Measurements from ENCODE around the gene PSME3IP1.
A peak's percentile ranks its signal among the peaks of the same experiment; 100 is the strongest.
"Not testable (repeated sequence)": the region's sequence is repeated elsewhere in the genome, so short reads cannot be mapped to it uniquely, and the experiment has no call there.

PSME3IP1 gene, protein sequence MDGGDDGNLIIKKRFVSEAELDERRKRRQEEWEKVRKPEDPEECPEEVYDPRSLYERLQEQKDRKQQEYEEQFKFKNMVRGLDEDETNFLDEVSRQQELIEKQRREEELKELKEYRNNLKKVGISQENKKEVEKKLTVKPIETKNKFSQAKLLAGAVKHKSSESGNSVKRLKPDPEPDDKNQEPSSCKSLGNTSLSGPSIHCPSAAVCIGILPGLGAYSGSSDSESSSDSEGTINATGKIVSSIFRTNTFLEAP

GRCh38 chr16:57185945-57186871, at the start of gene PSME3IP1, which contains the start of gene RSPRY1:
Gene PSME3IP1 (minus strand): TSS chr16:57186039. CDS start chr16:57173854, 12,185 bp downstream.
Gene RSPRY1 (plus strand): TSS chr16:57186329. CDS start chr16:57204659, 18,330 bp downstream.
- peak; percentile 99 for DNase-seq

GRCh38 chr16:57235128-57236021, 49.5 kb upstream of the PSME3IP1 start:
- DNase-seq = no peak

GRCh38 chr16:57234707-57235092, 48.9 kb upstream of the PSME3IP1 start:
- no peak for DNase-seq

GRCh38 chr16:57233944-57234706, 48.3 kb upstream of the PSME3IP1 start:
- no peak for DNase-seq

- no peak for DNase-seq
Observed at GRCh38 chr16:57231821-57232350, 46.0 kb upstream of the PSME3IP1 start.

GRCh38 chr16:57229079-57229478, 43.2 kb upstream of the PSME3IP1 start:
- no peak for DNase-seq

DNA sequence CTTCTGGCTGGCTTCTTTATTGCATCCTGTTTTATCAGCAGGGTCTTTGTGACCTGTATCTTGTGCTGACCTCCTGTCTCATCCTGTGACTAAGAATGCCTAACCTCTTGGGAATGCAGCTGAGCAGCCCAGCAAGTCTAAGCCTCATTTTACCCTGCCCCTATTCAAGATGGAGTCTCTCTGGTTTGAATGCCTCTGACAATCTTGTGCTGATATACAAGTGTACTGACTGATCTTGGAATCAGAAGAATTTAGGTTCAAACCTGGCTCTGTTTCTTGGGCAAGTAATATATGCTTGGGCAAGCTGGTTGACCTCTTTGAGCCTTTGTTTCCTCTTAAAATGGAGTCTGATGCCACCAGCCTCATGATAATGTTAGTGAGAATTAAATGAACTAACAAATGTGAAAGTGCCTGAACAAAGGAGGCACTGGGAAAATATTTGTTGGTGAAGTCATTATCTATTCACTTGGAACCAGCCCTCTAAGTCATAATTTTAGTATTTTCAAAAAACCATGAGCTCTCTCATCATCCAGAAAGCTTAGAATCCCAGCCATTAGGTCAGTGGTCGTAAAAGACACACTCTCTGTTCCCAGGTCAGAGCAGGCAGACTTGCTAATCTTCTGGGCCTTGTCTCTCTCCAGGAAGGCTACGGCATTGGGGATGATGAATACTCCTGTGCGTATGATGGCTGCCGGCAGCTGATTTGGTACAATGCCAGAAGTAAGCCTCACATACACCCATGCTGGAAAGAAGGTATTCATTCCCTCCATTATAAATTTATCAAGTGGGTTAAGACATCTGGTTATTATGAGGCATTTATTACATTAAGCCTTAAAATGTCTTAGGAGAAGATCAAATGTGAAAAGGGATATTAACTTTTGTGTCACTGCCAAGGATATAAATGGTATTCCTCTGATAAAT, 41.1 kb upstream of the PSME3IP1 start:
- DNase-seq = no peak

DNA sequence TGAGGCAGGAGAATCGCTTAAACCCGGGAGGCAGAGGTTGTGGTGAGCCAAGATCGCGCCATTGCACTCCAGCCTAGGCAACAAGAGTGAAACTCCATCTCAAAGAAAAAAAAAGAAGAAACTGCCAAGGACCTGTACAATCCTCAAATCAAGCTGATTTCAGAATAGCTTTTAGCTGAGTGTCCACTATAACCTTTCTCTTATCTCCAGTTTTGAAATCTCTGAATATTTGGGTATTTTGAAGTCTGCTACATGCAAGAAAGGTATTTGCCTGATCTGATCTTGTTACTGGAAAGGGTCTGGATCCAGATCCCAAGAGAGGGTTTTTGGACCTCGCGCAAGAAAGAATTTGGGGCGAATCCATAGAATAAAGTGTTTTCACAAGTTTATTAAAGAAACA, 40.1 kb upstream of the PSME3IP1 start:
- DNase-seq = no peak

- DNase-seq = no peak
Observed at GRCh38 chr16:57224651-57225335, 39.0 kb upstream of the PSME3IP1 start.

GRCh38 chr16:57223057-57223456, 37.2 kb upstream of the PSME3IP1 start:
- no peak for DNase-seq

- DNase-seq = no peak
Observed at GRCh38 chr16:57216968-57217367, 31.1 kb upstream of the PSME3IP1 start.

DNA sequence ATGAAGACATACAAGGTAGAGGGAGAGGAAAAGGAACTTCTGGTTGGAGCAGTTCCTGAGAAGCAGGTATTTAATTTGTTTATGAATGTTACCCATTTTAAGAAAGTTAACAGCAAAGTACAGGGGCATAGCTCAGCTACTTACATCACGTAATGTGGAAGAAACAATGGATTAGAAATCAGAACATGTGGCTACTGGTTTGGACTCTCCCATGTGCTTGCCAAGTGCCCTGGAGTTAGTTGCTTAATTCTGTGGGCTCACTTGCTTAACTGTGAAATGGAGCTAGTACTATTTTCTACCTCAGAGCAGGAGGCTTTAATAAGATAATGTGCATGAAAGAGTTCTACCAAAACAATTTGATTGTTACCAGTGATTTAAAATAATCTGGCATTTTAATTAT, 27.6 kb upstream of the PSME3IP1 start:
- no peak for DNase-seq

DNA sequence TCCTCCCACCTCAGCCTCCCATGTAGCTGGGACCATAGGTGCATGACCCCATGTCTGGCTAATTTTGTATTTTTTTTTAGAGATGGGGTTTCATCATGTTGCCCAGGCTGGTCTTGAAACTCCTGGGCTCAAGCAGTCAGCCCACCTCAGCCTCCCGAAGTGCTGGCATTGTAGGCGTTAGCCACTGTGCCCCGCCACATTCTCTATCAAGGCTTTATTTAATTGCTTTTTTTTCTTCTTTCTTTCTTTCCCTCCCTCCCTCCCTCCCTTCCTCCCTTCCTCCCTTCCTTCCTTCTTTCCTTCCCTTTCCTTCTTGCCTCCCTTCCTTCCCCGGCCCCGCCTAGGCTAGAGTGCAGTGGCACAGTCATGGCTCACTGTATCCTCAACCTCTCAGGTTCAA, 23.9 kb upstream of the PSME3IP1 start:
- no peak for DNase-seq

DNA sequence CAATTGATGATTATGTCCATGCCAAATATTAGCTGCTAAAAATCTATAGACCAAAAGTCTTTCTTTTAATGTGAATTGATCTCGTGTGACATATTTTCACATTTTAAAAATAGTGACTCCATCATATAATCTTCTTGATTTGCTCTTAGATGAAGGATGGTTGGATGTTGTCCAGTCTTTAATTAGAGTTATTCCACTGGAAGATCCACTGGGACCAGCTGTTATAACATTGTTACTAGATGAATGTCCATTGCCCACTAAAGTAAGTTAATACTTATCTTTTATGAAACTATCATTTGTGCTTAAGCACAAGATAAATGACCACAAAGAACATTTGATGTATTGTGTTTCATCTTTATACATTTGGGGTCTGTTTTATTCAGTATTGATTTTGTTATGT, 23.1 kb upstream of the PSME3IP1 start:
- DNase-seq = no peak

DNA sequence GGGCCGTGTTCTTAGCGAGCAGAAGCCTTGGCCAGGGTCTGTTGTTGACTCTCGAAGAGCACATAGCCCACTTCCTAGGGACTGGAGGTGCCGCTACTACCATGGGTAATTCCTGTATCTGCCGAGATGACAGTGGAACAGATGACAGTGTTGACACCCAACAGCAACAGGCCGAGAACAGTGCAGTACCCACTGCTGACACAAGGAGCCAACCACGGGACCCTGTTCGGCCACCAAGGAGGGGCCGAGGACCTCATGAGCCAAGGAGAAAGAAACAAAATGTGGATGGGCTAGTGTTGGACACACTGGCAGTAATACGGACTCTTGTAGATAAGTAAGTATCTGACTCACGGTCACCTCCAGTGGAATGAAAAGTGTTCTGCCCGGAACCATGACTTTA, 18.8 kb upstream of the PSME3IP1 start:
- DNase-seq = no peak

- DNase-seq = no peak
Observed at GRCh38 chr16:57203451-57203850, 17.6 kb upstream of the PSME3IP1 start.

DNA sequence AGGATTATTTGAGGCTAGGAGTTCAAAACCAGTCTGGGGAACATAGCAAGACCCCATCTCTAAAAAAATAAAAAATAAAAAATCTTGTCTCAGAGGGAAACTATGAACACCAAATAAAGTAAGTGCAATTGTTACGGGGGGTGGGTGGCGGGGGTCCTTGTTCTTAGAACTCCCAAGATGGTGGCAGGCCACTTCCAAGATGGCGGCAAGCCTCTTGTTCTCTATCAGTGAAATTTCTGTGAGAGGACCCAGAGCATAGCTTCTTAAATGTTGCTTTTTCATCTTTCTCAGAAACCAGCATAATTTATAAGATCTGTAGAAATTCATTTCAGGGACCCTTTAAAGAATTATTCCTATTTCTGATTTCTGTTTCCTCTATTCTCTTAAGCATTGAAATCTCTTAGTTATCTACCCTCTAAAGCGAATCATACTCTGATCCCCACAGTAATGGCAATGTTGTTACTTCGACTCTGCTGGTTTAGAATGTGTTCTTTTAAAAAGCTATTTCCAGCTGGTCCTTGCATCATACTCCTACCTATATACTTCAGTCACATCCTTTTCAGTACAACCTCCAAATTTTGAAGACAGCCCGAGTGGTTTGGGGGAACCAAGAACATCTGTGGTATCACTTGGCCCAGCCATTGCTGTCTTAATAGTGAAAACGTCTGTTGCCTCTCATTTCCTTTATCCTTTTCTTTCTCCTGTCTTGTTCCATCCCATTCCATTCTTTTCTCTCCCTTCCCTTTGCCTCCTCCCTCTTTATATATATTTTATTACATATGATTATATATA, 16.5 kb upstream of the PSME3IP1 start:
- DNase-seq = no peak

- not testable (repeated sequence) for DNase-seq
Observed at GRCh38 chr16:57200926-57201325, 15.1 kb upstream of the PSME3IP1 start.

GRCh38 chr16:57200321-57200720, 14.5 kb upstream of the PSME3IP1 start:
- not testable (repeated sequence) for DNase-seq

Data from activated effector memory CD4-positive, alpha-beta T cell treated with Interleukin-2 at 50 U/mL for 16 hours (primary cell).